NCI-H460 (cell line): ENCODE data around the gene MCM10. TPM values are rescaled to one million over a fixed set of nuclear protein-coding genes. Genes with fewer than 3 reads are reported as not detected.
"Not testable (repeated sequence)": the region's sequence is repeated elsewhere in the genome, so short reads cannot be mapped to it uniquely, and the experiment has no call there.

Experiments used
- DNase-seq: peaks from one replicate; pipeline ENCODE4 v3.0.0-alpha.2; 2016; ENCODE audit warnings: low read depth; ENCODE audit errors: extremely low read depth
- polyA plus RNA-seq: library from polyadenylated mRNA; depleted of rRNA; stranded (reverse); fragments of >200 nt; gene quantifications from 2 replicates; pipeline ENCODE4 v1.2.3, GENCODE V29; 2014; cell fraction: nucleus; rRNA removed
- total RNA-seq: library from RNA; depleted of rRNA; stranded (reverse); fragments of >200 nt; shearing (Covaris generic); gene quantifications from 2 replicates; pipeline ENCODE4 v1.2.3, GENCODE V29; 2014; rRNA removed

The MCM10 gene
- 9.8 and 10.1 TPM in 2 replicates for total RNA-seq
- 14.0 and 19.6 TPM in 2 replicates for polyA plus RNA-seq

- DNase-seq: peak; percentile 98
These were observed at the start of gene MCM10 for GRCh38 chr10:13160934-13161856. TSS of gene MCM10 (plus strand) at chr10:13161558. CDS start at chr10:13164203, 2,645 bp downstream.

DNA sequence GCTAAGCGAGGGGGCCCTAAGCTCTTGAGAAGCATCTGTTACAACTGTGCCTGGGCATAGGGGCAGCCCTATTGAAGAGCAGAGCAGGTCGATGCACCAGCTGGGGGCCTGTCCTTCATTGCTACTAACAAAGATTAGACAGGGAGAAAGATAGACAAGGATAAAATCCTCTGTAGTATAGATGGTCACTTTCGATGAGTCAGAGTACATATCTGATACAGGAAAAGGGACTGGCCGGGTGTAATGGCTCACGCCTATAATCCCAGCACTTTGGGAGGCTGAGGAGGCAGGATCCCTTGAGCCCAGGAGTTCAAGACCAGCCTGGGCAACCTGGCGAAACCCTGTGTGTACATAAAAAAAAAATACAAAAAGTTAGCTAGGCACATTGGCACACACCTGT is 47.8 kb upstream of the MCM10 start:
- no peak for DNase-seq

GRCh38 chr10:13115832-13116803 is 45.2 kb upstream of the MCM10 start:
- DNase-seq: no peak

DNA sequence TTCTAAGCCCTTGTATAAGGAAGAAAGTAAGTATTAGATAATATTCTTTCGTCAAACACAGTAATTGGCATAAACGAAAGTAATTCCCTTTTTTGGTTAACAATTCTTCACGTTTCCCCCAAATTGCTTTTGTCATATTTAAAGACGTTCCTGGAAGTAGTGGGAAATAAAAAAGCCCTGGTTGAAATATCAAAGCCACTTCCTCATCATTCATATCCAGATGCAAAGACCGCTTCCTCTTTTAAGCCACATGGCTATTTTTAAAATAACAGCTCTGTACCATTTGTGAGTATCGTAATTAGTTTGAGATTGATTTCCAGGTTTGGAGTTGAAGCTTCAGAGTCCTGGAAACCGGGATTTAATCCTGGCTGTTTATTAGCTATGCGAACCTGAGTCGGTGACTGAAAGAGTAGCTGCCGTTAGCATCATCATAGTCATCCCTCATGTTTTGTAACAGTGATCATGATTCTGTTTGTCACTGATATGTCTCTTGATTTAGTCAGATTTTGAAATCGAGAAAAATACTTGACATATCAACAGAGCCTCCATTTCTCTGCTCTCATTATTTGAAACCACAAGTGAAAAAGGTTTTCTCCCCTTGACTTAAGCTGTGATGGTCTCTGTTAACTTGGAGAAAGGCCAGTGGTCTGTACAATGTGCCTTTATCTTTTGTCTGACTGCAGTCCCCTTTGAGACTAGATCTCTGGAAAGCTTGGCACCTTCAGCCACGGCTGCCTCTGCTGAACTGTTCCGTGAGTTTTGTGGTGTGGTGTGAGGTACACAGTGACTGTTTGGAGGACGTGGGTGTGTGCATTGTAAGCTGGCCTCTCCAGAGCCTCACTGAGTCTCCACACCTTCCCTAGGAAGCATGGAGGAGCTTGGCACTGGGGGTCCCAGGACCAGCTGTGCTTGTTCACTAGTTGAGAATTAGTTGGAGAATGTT is 43.2 kb upstream of the MCM10 start:
- no peak for DNase-seq

GRCh38 chr10:13118784-13119410 is 42.5 kb upstream of the MCM10 start:
- no peak for DNase-seq

DNA sequence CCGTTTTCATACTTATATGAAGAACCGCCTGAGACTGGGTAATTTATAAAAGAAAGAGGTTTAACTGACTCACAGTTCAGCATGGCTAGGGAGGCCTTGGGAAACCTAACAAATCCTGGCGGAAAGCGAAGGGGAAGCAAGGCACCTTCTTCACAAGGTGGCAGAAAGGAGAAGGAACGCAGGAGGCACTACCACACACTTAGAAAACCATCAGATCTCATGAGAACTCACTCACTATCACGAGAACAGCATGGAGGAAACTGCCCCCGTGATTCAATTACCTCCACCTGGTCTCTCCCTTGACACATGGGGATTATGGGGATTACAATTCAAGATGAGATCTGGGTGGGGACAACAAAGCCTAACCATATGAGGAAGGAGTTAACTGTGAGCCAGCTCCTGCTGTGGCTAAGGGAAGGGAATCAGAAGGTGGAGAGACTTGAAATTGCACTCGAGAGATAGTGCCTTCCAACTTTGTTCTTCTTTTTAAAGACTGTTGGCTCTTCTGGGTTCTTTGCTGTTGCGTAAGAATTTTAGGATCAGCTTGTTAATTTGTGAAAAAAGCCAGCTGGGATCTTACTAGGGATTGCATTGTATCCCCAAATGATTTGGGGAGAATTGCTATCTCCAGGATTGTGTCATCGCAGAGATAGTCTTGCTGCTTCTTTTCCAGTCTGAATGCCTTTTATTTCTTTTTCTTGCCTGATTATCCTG is 40.4 kb upstream of the MCM10 start:
- no peak for DNase-seq

DNA sequence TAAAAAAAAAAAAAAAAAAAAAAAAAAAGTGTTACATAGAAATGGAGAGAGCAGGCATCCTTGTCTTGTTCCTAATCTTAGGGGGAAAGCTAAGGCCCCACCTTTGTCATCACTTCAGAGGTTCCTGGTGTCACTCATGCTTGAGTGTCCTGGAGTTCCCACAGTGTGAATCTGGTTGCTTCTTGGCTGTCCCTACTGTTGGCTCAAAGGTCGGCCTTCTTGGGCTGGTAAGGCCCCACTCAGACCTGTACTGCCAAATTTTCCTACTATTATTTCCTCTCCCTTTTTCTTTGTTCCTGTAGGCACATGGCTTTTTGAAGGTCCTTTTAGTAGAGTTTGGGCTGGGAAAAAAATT is 39.9 kb upstream of the MCM10 start:
- no peak for DNase-seq

DNA sequence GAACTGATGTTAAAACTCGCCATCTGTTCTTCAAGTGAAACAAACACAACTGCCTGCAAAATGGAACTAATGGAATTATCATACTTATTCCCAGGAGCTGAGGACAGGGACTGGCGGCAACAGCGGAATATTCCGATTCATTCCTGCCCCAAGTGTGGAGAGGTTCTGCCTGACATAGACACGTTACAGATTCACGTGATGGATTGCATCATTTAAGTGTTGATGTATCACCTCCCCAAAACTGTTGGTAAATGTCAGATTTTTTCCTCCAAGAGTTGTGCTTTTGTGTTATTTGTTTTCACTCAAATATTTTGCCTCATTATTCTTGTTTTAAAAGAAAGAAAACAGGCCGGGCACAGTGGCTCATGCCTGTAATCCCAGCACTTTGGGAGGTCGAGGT is 24.7 kb upstream of the MCM10 start:
- no peak for DNase-seq

- DNase-seq: no peak
These were observed 22.2 kb upstream of the MCM10 start for GRCh38 chr10:13139150-13139549.

DNA sequence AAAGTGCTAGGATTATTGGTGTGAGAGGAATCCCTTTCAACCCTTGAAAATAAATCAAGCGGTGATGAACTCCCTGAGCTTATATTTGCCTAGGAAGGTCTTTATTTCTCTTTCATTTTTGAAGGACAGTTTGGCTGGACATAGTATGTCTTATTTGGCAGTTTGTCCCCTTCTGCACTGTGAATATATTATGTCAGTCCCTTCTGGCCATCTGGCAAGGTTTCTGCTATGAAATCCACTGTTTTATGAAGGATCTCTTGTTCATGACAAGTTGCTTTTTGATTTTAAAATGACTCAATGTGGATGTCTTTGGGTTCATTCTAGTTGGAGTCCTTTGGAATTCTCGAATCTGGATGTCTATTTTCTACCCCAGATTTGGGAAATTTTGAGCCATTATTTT is 21.7 kb upstream of the MCM10 start:
- DNase-seq: no peak

DNA sequence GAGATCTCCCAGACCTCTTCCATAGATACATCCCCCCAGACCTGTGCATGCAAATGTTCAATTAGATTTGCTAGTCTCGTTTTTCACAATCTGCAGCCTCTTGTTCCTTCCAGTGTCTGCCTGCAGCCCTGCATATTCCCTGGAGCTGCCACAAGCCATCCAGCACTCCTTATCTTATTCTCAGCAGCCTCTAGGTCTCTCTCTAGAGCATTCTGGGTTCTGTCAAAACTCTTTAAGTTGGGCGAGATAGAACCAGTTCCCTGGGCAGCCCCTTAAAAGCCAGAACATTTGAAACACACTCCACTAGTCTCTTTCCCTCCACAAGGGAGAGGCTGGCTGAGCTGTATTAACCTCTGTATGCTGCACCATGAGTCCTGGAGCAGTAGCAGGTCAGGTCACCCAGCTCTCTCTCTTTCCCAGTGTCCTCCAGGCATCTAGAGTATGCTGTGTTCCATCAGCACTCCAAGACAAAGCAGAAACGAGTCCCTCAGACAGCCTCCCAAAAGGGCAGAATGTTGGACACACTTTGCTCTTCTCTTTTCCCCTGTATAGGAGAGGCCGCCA is 20.6 kb upstream of the MCM10 start:
- no peak for DNase-seq

DNA sequence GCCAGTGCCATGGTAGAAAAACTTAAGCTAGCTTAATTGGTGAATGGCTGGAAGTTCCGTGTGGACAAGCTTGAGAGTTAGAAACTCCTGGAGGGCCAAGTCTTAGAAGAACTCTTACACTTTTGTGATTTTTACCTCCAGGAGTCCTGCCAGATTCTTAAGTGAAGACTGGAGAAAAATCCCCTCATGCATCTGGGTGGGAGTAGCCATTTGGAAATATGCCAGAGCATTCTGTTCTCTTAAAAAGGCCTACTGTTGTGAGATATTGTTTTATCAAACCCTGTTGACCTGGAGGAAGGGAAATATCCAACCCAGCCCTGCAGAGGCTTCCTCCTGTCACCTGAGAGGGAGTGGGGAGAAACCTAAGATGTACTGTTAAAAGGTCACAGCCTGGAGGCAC is 17.6 kb upstream of the MCM10 start:
- no peak for DNase-seq

- no peak for DNase-seq
These were observed 16.5 kb upstream of the MCM10 start for GRCh38 chr10:13144814-13145213.

GRCh38 chr10:13146379-13146778 is 15.0 kb upstream of the MCM10 start:
- DNase-seq: no peak

GRCh38 chr10:13147161-13147560 is 14.2 kb upstream of the MCM10 start:
- DNase-seq: no peak

GRCh38 chr10:13152296-13152695 is 9.1 kb upstream of the MCM10 start:
- DNase-seq: no peak

- DNase-seq: not testable (repeated sequence)
These were observed 5.5 kb upstream of the MCM10 start for GRCh38 chr10:13155860-13156259.

GRCh38 chr10:13158401-13158800 is 3.0 kb upstream of the MCM10 start:
- no peak for DNase-seq

DNA sequence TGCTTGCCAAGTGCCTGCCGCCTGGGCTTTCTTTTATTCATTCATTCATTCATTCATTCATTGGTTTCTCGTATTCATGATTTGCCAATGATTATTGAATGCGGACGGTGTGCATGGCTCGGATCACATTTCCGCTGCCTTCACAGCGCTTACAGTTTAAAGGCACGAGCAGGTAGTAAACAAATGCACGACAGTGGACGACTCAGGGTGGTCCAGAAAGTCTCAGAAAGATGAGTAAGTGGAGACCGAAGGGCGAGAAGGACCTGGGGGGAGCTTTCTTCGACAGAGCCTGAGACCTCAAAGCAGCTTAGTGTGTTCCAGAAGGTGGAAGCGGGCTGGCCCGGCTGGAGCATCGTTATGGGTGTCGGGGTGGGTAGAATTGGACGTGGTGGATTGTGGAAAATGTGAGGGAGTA is 506 bp downstream of the MCM10 start:
- DNase-seq: no peak
